HCEC 1CT (cell line): ENCODE measurements around the gene PAQR4.
A peak's percentile ranks its signal among the peaks of the same experiment; 100 is the strongest.

ENCODE experiments used
- DNase-seq: peaks from one replicate; pipeline ENCODE4 v3.0.0-alpha.2; 2017

Gene PAQR4

GRCh38 chr16:3007957-3008689 is 39.0 kb downstream of the PAQR4 start:
- no peak for DNase-seq

- no peak for DNase-seq
Measured at GRCh38 chr16:3008690-3009037, 39.5 kb downstream of the PAQR4 start.

GRCh38 chr16:3009568-3010390 is 40.6 kb downstream of the PAQR4 start:
- no peak for DNase-seq

GRCh38 chr16:3010510-3010909 is 41.4 kb downstream of the PAQR4 start:
- no peak for DNase-seq

- DNase-seq = no peak
Measured at GRCh38 chr16:3012246-3012645, 43.1 kb downstream of the PAQR4 start.

- no peak for DNase-seq
Measured at GRCh38 chr16:3012828-3013420, 43.8 kb downstream of the PAQR4 start, which contains the start of gene CLDN9. Gene CLDN9 (plus strand): TSS chr16:3012923. CDS start chr16:3013363, 440 bp downstream.

GRCh38 chr16:3013491-3013951 is 44.4 kb downstream of the PAQR4 start:
- DNase-seq = no peak

- no peak for DNase-seq
Measured at GRCh38 chr16:3013998-3014690, 45.0 kb downstream of the PAQR4 start.

- no peak for DNase-seq
Measured at GRCh38 chr16:3014971-3015370, 45.8 kb downstream of the PAQR4 start.

- DNase-seq = no peak
Measured at GRCh38 chr16:3015865-3016521, 46.8 kb downstream of the PAQR4 start.

- DNase-seq = no peak
Measured at GRCh38 chr16:3017344-3017743, 48.2 kb downstream of the PAQR4 start.

- DNase-seq = no peak
Measured at GRCh38 chr16:3017794-3018506, 48.8 kb downstream of the PAQR4 start, which contains the start of gene CLDN6. Gene CLDN6 (minus strand): TSS chr16:3018183. CDS start chr16:3016021, 2,162 bp downstream.

- no peak for DNase-seq
Measured at GRCh38 chr16:3019594-3020246, 50.6 kb downstream of the PAQR4 start.

GRCh38 chr16:3020247-3020603 is 51.1 kb downstream of the PAQR4 start, which contains the start of gene TNFRSF12A:
Gene TNFRSF12A (plus strand): TSS chr16:3020368. CDS start chr16:3020398, 30 bp downstream.
- DNase-seq = peak; percentile 78

- DNase-seq = peak; percentile 89
Measured at GRCh38 chr16:3020604-3021448, 51.7 kb downstream of the PAQR4 start.

- peak; percentile 96 for DNase-seq
Measured at GRCh38 chr16:3021449-3022207, 52.5 kb downstream of the PAQR4 start.

GRCh38 chr16:3022208-3022683 is 53.1 kb downstream of the PAQR4 start:
- DNase-seq = peak; percentile 98

- no peak for DNase-seq
Measured at GRCh38 chr16:3022684-3023414, 53.7 kb downstream of the PAQR4 start.
